Stimulated activated CD8-positive, alpha-beta memory T cell treated with anti-CD3 and anti-CD28 coated beads, Interleukin-15, amount 100 ng/mL, for 4 hours (primary cell): ENCODE measurements around the gene PLCH1.

Source experiments
- DNase-seq, 2 donors: peaks; one replicate each; pipeline ENCODE4 v3.0.0-alpha.2; 2020; ENCODE audit warnings: low read depth in 2 of 2

PLCH1 gene

GRCh38 chr3:155457591-155457990, 287.3 kb downstream of the PLCH1 start:
- DNase-seq = no peak

DNA sequence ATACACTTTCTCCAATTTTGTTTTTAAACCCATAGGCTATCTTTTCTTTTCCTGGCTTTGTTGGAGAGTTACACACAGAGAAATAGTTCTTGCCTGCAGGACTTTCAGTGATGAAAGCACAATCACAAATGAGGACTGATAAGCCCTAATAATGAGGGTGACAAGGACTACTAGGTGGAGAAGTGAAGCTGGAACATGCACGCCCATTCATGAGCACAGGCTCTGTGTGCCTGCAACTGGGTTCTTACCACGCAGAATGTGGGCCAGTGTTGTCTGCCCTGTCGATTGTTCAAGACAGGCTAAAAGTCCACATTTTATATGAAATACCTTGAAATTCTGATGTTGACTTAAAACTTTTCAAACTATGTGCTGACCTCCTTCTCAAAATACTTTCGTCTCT, 289.1 kb downstream of the PLCH1 start:
- DNase-seq = no peak

DNA sequence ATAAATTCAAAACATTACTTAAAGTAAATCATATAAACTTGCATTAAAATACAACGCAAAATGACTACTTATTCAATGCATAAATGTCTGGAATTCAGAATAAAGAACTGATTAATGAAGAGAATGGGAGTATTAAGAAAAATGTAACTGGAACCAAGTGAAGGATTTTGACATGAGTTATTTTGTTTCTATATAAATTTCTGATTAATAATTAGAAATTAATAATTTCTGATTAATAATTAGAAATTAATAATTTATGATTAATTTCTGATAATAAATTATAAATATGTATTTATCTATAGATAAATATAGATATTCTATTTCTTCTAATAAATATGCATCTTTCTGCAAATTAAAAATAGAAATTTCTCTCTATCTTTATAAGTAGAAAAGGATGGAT, 291.4 kb downstream of the PLCH1 start:
- DNase-seq = no peak

DNA sequence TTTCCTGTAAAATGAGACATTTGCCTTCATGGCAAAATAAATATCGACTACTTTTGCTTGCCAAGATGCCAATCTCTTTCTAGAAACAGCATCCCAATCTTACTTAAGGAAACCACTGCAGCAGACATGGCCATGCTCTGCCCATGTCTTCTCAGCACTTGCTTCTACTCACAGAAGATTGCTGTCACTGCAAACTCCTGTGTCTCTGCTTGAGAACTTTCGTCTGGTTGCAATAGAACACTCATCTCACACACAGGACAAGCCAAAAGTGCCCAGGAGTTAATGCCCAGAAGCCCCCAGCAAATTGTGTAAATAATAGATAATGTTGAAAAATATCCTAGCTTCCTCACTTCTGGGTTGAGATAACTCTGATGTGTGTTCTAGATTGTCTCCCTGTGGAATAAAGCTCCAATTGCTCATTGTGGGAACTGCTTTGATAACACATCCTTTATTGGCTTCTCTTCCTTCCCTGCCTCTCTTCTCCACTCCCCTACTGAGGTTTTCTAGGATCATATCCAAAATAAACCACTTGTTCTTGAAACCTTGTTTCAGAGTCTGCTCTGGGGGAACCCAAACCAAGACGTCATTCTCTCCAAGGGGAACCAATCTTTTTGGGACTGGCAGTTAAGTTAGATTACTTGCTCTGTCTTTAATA, 295.1 kb downstream of the PLCH1 start:
- DNase-seq = no peak

- no peak for DNase-seq
These were observed 296.3 kb downstream of the PLCH1 start for GRCh38 chr3:155448531-155448930.

DNA sequence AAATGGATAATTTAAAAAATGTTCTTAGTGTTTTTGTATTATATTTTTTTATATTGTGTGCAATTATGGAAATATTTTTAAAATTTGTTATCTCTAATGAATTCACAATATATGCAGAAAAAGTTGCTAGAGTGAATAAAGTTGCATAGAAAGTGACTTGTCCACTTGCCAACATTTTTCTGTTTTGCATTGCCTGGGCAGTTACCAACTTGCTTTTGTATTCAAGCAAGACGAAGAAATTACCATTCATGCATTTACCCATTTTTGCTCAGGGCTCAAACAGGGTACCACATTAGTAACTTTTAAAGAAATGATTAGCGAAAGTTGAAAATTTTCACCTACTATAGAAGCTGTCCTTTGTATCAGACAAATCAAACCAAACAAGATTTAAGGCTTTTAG, 298.5 kb downstream of the PLCH1 start:
- DNase-seq = no peak

DNA sequence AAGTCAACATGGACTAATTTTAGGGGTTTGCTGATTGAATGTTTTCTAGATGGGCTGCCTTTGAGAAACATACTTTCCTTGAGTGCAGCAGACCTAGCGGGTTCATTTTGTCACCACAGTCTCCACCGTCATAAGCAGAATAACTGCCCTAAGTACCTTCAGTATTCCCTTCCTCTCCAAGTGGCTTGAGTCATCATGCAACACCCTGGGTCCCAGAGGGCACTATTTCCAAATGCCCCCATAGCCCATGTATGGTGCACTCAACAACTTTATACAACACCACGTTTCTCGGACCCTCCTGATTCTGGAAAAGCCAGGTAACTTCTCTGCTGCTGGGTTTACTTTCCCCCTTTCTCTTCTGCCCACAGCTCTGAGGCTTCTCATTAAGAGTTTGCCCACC, 300.1 kb downstream of the PLCH1 start:
- no peak for DNase-seq

DNA sequence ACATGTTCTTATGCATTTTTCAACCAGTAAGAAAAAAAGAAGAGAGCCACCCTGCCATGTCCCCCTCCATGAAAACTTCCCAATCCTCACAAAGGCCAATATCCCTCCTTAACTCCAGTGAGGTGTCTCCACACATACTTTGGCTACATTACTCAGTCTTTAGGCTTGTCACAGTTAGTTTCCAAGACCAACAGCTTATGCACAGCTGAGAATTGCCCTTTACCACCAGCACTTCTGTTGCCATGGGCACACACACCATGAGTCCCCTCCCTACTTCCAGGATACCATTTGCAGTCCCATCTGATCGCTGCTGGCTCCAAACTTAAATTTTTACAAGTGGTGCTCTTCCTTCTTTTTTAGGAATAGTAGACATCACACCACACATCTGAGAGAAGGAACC, 301.1 kb downstream of the PLCH1 start:
- DNase-seq = no peak

GRCh38 chr3:155442072-155442471, 302.8 kb downstream of the PLCH1 start:
- DNase-seq = no peak

GRCh38 chr3:155441506-155441905, 303.4 kb downstream of the PLCH1 start:
- no peak for DNase-seq

GRCh38 chr3:155441026-155441425, 303.8 kb downstream of the PLCH1 start:
- no peak for DNase-seq

GRCh38 chr3:155435821-155436220, 309.1 kb downstream of the PLCH1 start:
- DNase-seq = no peak

- no peak for DNase-seq
These were observed 312.9 kb downstream of the PLCH1 start for GRCh38 chr3:155431856-155432570.

- DNase-seq = no peak
These were observed 316.3 kb downstream of the PLCH1 start for GRCh38 chr3:155428563-155428962.

- no peak for DNase-seq
These were observed 318.2 kb downstream of the PLCH1 start for GRCh38 chr3:155426524-155427230.

DNA sequence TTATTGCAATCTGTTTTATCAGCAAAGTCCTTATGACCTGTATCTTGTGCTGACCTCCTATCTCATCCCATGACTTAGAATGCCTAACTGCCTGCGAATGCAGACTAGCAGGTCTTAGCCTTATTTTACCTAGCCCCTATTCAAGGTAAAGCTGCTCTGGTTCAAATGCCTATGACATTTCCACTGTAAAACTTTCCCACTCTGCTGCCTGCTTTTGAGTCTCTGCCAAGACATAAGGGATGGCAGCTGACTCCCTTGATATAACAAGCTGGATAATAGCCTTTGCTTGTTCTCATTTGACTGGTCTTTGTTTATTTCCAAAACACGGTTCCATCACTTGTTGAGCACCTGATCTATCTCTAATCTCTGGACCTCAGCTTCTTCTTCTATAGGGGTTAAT, 319.5 kb downstream of the PLCH1 start:
- DNase-seq = no peak

DNA sequence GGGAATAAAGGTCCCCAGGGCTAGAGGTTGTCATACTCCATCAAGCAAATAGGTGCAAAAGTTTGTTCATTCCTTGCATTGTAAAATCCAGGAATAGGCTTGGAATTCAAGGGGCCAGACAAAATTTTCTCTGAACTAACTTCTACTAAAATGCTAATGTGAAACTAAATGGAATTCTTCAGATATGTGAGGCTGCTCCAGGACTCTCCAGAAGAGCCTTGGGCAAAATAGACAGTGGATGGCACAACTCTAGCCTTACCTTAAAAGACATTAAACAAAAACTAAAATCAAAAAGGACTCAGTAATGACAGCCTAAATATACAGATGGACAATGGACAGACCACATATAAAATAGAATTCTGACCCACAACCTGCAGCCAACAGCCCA, 320.6 kb downstream of the PLCH1 start:
- no peak for DNase-seq

GRCh38 chr3:155423526-155424322, 321.1 kb downstream of the PLCH1 start:
- no peak for DNase-seq

GRCh38 chr3:155420881-155421486, 323.9 kb downstream of the PLCH1 start:
- no peak for DNase-seq

DNA sequence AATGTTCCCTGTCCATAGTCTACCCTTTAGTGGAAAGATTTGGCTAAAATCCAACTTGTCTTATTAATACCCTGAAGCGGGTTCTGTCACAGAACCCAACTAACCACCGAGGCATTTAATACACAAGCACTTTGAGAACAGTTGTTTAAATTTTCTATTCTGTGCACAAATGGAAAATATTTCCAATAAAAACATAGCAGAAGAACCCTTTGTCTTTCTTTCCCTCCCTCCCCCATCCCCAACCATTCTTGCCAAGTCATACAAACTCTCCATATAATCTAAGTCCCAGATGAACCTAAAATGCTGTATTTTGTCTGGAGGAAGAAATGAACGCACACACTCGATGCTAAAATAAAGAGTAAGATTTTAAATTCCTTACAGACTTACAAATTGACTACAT, 324.5 kb downstream of the PLCH1 start:
- no peak for DNase-seq

- no peak for DNase-seq
These were observed 326.5 kb downstream of the PLCH1 start for GRCh38 chr3:155418407-155418806.

DNA sequence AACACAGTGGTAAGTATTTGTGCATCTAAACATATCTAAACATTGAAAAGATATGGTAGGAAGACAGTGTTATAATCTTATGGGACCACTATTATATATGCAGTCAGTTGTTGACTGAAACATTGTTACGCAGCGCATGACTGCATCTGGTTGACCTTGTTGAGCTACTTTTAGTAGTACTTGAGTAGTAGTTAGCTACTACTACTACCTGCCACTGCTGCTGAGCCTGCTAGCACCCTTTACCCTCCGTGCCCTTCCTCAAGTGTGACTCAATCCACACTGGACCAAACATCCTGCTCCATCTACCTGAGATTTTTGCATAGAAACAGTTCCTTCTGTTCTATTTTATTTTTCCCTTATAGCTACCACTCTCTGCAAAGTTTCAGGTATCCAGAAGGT, 327.8 kb downstream of the PLCH1 start:
- no peak for DNase-seq
